Psoas muscle (tissue), 8 donors: ENCODE data around the gene CCDC54. TPM values are rescaled to one million over a fixed set of nuclear protein-coding genes. Genes with fewer than 3 reads are reported as not detected.

ENCODE experiments used
- ATAC-seq, 4 donors: fragments of 200-7000 bp; cut with Tn5 transposase; one replicate each; pipeline ENCODE4 v1.9.1; 2020; ENCODE audit warnings: moderate library complexity in 3 of 4, mild to moderate bottlenecking in 2 of 4
- DNase-seq, 2 donors: peaks; one replicate each; pipeline ENCODE4 v3.0.0-alpha.2; 2020
- H3K27ac ChIP-seq: fragments of 200-600 bp; one replicate; pipeline ENCODE4 v1.8.0; 2022
- H3K27me3 ChIP-seq, 3 donors: fragments of 200-600 bp in 1 of 3; one replicate each; pipeline versions ENCODE4 v1.6.1 to v1.8.0; 2013 to 2022; ENCODE audit warnings: low read length in 2 of 3, mild to moderate bottlenecking in 2 of 3, moderate library complexity in 1 of 3; ENCODE audit not compliant: insufficient read depth in 3 of 3
- H3K36me3 ChIP-seq, 2 donors: fragments of 200-600 bp in 1 of 2; one replicate each; pipeline versions ENCODE4 v1.6.1 to v1.8.0; 2013 to 2022; ENCODE audit warnings: low read depth in 1 of 2, mild to moderate bottlenecking in 1 of 2, moderate library complexity in 1 of 2; ENCODE audit not compliant: insufficient read depth in 1 of 2
- H3K4me1 ChIP-seq: fragments of 200-600 bp; one replicate; pipeline ENCODE4 v1.8.0; 2022
- H3K4me3 ChIP-seq: fragments of 200-600 bp; one replicate; pipeline ENCODE4 v1.8.0; 2022; ENCODE audit warnings: mild to moderate bottlenecking
- H3K9me3 ChIP-seq: fragments of 200-600 bp; one replicate; pipeline ENCODE4 v1.8.0; 2022
- CTCF ChIP-seq: fragments of 200-600 bp; IDR thresholded peaks from one replicate; pipeline ENCODE4 v1.8.0; 2022; ENCODE audit warnings: antibody characterized with exemption
- WGBS, 3 donors: extraction: QIAGEN DNeasy Blood & Tissue Kit; methylation state at CpG; one replicate each; pipeline versions ENCODE4 v1.1.6 to v1.1.7; 2013; 5-methylcytosine and 5-hydroxymethylcytosine counted together
- intact Hi-C, 2 donors: fragments of 100-400 bp; cut with DNase I; formaldehyde crosslinking; loops; one replicate each; pipeline versions ENCODE4 v1.11.0 to v1.14.2; 2022
- polyA plus RNA-seq, 3 donors: library from polyadenylated mRNA; stranded (reverse); fragments of 200-250 nt; gene quantifications; one replicate each; pipeline ENCODE4 v1.2.3, GENCODE V29; 2013
- total RNA-seq, 4 donors: library from RNA; stranded (reverse); fragmentation: NEBNext Ultra II Directional in 2 of 4; extraction: Animal tissue kit (Norgen Biotek cat#: 25700) in 2 of 4; gene quantifications; one replicate each; pipeline versions ENCODE4 v1.2.1 to v1.2.4, GENCODE V29; 2021 to 2023
- donor health status: healthy with polysubstance abuse.
- donor health status: DM: no; HTN: no; CAD: no; lungs with moderate emphysema.
- donor health status: Bipolar disorder and iron deficiency.
- donor health status: healthy.
- donor health status: DM: yes; HTN: yes; CAD: no.
- donor health status: DM: no; HTN: no; CAD: no.
- donor health status: DM: no; HTN: no; CAD: no.
- donor health status: DM: yes; HTN: yes; CAD: no.

Gene CCDC54
- total and polyA plus RNA-seq, 7 donors, result not detected

- no peaks in the 10 kb centered on the region for H3K9me3 ChIP-seq
- WGBS, 3 donors, result 69 to 82% (median 72%) methylated on average over 2 of the region's 2 CpGs
- ATAC-seq (no peak), DNase-seq (no peak)
- H3K4me1 ChIP-seq, result no peaks in the 10 kb centered on the region
- no peaks in the 10 kb centered on the region for H3K27me3 ChIP-seq
- intact Hi-C loops, result no loop called here
- no peak overlapping the region for H3K4me3 ChIP-seq
- no peak for TF ChIP-seq CTCF
- no peaks in the 10 kb centered on the region for H3K36me3 ChIP-seq
- no peak overlapping the region for H3K27ac ChIP-seq
Observed at GRCh38 chr3:107370907-107371306, 6.3 kb upstream of the CCDC54 start.

GRCh38 chr3:107372506-107372905, 4.7 kb upstream of the CCDC54 start:
- H3K27ac ChIP-seq, result no peak overlapping the region
- DNase-seq (no peak), ATAC-seq (no peak)
- no peaks in the 10 kb centered on the region for H3K27me3 ChIP-seq
- intact Hi-C loops, result no loop called here
- no peaks in the 10 kb centered on the region for H3K9me3 ChIP-seq
- whole genome bisulfite sequencing, 3 donors, result 38 to 39% (median 39%) methylated on average over 6 of the region's 6 CpGs
- TF ChIP-seq CTCF, result no peak
- H3K36me3 ChIP-seq, result no peaks in the 10 kb centered on the region
- H3K4me3 ChIP-seq, result no peak overlapping the region
- no peaks in the 10 kb centered on the region for H3K4me1 ChIP-seq

- no peak overlapping the region for H3K4me3 ChIP-seq
- no peak for TF ChIP-seq CTCF
- no peaks in the 10 kb centered on the region for H3K4me1 ChIP-seq
- 73 to 80% (median 77%) methylated on average over 6 of the region's 6 CpGs for WGBS, 3 donors
- H3K36me3 ChIP-seq, result no peaks in the 10 kb centered on the region
- no peaks in the 10 kb centered on the region for H3K9me3 ChIP-seq
- intact Hi-C loops, result no loop called here
- H3K27me3 ChIP-seq, result no peaks in the 10 kb centered on the region
- DNase-seq, result no peak
- no peak overlapping the region for H3K27ac ChIP-seq
- ATAC-seq, result no peak
Observed at GRCh38 chr3:107373896-107374295, 3.3 kb upstream of the CCDC54 start.

- Histone ChIP-seq H3K36me3 (no peaks in the 10 kb centered on the region), H3K4me1 (no peaks in the 10 kb centered on the region), H3K4me3 (no peak overlapping the region), H3K27ac (no peak overlapping the region), H3K9me3 (no peaks in the 10 kb centered on the region), H3K27me3 (no peaks in the 10 kb centered on the region)
- intact Hi-C loops, result no loop called here
- DNase-seq (no peak), ATAC-seq (no peak)
- WGBS, 3 donors, result 71 to 80% (median 74%) methylated on average over 2 of the region's 2 CpGs
- no peak for TF ChIP-seq CTCF
Observed at GRCh38 chr3:107375682-107376081, 1.6 kb upstream of the CCDC54 start.

- no peak overlapping the region for H3K4me3 ChIP-seq
- no peaks in the 10 kb centered on the region for H3K27me3 ChIP-seq
- 46 to 56% (median 52%) methylated on average over 4 of the region's 4 CpGs for WGBS, 3 donors
- H3K27ac ChIP-seq, result no peak overlapping the region
- DNase-seq (no peak), ATAC-seq (no peak)
- H3K4me1 ChIP-seq, result no peaks in the 10 kb centered on the region
- H3K9me3 ChIP-seq, result no peaks in the 10 kb centered on the region
- no peaks in the 10 kb centered on the region for H3K36me3 ChIP-seq
- no peak for TF ChIP-seq CTCF
- intact Hi-C loops, result no loop called here
Observed at GRCh38 chr3:107382631-107383030, 5.4 kb downstream of the CCDC54 start.
